PFSK-1 (cell line): Measurements from ENCODE around the gene ITGB6.

Experiments used
- FOXP2 ChIP-seq: optimal IDR thresholded peaks from 2 replicates; pipeline ENCODE3; 2011; ENCODE audit warnings: borderline replicate concordance, control low read depth, inconsistent platforms; ENCODE audit not compliant: insufficient read depth; ENCODE audit errors: extremely low read length, extremely low read depth
- POLR2AphosphoS5 ChIP-seq: IDR thresholded peaks from 2 replicates; pipeline ENCODE4 v1.6.1; 2012; ENCODE audit warnings: low read depth, mild to moderate bottlenecking, control low read depth, low read length, moderate library complexity
- SIN3A ChIP-seq: IDR thresholded peaks from 2 replicates; pipeline ENCODE4 v1.6.1; 2012; ENCODE audit warnings: mild to moderate bottlenecking, low read length, moderate library complexity, borderline replicate concordance; ENCODE audit not compliant: insufficient read depth
- TAF1 ChIP-seq: IDR thresholded peaks from 2 replicates; pipeline ENCODE4 v1.6.1; 2012; ENCODE audit warnings: low read length, control low read depth, borderline replicate concordance; ENCODE audit not compliant: insufficient read depth
- TF ChIP-seq, protein P1 (sequence below), 2 experiments: IDR thresholded peaks; 2 replicates each; pipeline versions ENCODE4 v1.6.1 to v1.8.0; 2011 to 2012; ENCODE audit warnings: low read depth in 2 of 2, low read length in 2 of 2, control low read depth in 1 of 2, inconsistent platforms in 1 of 2, mild to moderate bottlenecking in 1 of 2, moderate library complexity in 1 of 2; ENCODE audit not compliant: insufficient read depth in 1 of 2

The ITGB6 gene

DNA sequence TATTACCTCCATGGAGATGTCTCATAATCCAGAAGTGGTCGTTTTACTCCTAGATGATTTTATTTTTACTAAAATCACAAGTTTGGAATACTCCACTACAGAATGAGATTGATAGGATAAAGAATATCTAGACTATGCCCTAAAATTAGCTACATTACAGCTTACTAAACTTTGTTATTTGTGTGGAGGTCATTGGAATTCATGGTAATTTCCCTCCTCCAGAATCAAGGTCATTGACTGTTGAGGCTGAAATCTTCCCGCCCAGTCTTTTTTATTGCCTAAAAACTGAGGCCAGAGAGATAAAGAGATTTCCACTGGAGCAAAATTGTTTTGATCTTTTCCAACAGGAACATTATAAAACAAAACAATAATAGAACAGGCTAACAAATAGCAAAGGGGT, 35.0 kb downstream of the ITGB6 start:
- TF ChIP-seq SIN3A (no peak), FOXP2 (no peak), POLR2AphosphoS5 (no peak), TAF1 (no peak)
- TF ChIP-seq, protein P1, sequence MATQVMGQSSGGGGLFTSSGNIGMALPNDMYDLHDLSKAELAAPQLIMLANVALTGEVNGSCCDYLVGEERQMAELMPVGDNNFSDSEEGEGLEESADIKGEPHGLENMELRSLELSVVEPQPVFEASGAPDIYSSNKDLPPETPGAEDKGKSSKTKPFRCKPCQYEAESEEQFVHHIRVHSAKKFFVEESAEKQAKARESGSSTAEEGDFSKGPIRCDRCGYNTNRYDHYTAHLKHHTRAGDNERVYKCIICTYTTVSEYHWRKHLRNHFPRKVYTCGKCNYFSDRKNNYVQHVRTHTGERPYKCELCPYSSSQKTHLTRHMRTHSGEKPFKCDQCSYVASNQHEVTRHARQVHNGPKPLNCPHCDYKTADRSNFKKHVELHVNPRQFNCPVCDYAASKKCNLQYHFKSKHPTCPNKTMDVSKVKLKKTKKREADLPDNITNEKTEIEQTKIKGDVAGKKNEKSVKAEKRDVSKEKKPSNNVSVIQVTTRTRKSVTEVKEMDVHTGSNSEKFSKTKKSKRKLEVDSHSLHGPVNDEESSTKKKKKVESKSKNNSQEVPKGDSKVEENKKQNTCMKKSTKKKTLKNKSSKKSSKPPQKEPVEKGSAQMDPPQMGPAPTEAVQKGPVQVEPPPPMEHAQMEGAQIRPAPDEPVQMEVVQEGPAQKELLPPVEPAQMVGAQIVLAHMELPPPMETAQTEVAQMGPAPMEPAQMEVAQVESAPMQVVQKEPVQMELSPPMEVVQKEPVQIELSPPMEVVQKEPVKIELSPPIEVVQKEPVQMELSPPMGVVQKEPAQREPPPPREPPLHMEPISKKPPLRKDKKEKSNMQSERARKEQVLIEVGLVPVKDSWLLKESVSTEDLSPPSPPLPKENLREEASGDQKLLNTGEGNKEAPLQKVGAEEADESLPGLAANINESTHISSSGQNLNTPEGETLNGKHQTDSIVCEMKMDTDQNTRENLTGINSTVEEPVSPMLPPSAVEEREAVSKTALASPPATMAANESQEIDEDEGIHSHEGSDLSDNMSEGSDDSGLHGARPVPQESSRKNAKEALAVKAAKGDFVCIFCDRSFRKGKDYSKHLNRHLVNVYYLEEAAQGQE (IDR thresholded peaks at IDR 0.05; ENCODE audit: insufficient read depth in 1 of 2, low read depth in 2 of 2, low read length in 2 of 2), result no peak

DNA sequence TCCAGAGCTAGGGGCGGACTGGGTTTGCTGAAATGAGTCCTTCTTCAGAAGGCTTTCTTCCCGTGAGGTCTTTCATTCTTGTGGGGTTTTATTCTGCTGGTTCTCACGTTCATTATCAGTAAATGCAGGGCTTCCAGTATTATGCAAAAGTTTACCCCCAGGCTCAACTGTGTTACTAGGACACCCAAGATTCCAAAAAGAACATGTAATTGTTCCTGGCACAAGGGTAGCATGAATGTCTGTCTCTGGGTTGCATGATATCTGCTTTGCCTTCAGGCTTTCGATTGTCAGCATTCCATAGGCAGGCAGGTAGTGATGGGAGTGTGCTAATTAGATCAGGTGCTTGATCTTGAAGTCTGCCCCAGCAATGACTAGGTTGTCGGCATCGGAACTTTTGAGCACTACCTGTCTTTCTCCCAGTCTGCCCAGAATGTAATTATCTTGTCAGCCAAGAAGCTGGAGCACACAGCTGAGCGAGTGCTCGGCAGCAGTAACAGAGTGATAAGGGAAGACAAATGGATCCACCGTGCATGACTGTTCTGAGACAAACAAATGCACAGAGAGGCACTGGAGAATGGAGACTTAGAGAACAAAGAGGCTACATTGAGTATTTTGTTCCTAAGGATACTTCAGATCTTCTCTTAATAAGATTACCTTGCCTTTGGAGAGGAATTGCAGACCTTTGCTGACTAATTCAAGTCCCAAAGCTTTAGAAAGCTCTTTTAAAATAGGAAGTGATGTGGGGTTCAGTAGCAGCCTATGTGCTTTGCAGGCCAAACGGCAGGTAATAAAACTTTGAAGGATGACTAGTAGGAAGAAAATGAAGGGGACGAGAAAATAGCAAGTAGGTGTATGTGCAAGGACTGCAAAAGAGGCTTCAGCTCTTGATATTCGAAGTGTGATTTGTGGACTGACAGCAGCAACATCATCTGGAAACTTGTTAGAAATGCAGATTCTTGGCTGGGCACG, 41.9 kb downstream of the ITGB6 start:
- TF ChIP-seq, protein P1 (IDR thresholded peaks at IDR 0.05; ENCODE audit: insufficient read depth in 1 of 2, low read depth in 2 of 2, low read length in 2 of 2), result no peak
- TF ChIP-seq SIN3A (no peak), POLR2AphosphoS5 (no peak), FOXP2 (no peak), TAF1 (no peak)

DNA sequence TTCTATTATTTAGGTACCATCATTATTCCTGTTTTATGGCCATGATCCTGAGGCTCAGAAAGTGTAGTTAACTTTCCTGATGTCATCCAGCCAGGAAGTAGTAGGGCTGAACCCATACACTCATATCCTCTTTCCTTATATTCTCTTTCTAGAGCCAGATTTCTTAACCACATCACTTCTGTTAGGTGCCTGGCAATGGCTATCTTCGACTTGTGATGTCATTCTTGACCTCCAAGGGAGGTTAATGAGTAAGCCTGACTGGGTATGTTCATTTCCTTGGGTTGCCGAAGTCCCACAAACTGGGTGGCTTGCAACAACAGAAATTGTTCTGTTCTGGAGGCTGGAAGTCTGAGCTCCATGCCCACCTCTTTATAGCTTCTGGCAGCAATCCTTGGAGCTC, 43.4 kb downstream of the ITGB6 start:
- TF ChIP-seq SIN3A (no peak), FOXP2 (no peak), TAF1 (no peak), POLR2AphosphoS5 (no peak)
- TF ChIP-seq, protein P1 (IDR thresholded peaks at IDR 0.05; ENCODE audit: insufficient read depth in 1 of 2, low read depth in 2 of 2, low read length in 2 of 2), result no peak

DNA sequence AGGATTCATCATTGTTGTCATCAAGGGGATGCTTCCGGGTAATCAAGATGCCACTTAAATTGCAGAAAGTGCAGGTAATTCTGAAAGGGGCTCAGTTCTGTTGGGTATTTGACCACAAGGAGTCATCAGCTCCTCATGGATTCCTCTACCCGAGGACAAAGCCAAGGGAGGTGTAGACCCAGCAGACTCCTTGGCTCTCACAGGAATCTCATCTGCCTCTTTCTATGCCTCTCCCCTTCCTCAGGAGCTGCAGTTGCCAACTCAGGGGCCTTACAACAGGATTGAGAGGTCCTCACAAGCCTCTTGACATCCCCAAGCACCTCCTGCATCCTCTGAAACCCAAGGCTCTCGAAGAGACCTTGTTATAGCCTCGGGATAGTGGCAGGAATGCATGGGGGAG, 44.0 kb downstream of the ITGB6 start:
- no peak for TF ChIP-seq POLR2AphosphoS5
- TF ChIP-seq, protein P1 (IDR thresholded peaks at IDR 0.05; ENCODE audit: insufficient read depth in 1 of 2, low read depth in 2 of 2, low read length in 2 of 2), result no peak
- TF ChIP-seq SIN3A, result no peak
- no peak for TF ChIP-seq TAF1
- no peak for TF ChIP-seq FOXP2
